Stomach smooth muscle (tissue), 2 donors: Measurements from ENCODE around the gene TMED10.

Experiments used
- H3K27ac ChIP-seq: one replicate; pipeline ENCODE4 v1.7.0; 2013; ENCODE audit warnings: mild to moderate bottlenecking, low read length, inconsistent platforms
- H3K27me3 ChIP-seq, 2 donors: one replicate each; pipeline ENCODE4 v1.7.0; 2013; ENCODE audit warnings: low read length in 2 of 2; ENCODE audit not compliant: insufficient read depth in 2 of 2, control insufficient read depth in 1 of 2
- H3K36me3 ChIP-seq, 2 donors: one replicate each; pipeline ENCODE4 v1.7.0; 2013; ENCODE audit warnings: low read length in 2 of 2; ENCODE audit not compliant: control insufficient read depth in 2 of 2, insufficient read depth in 2 of 2
- H3K4me1 ChIP-seq: one replicate; pipeline ENCODE4 v1.7.0; 2013; ENCODE audit warnings: low read length; ENCODE audit not compliant: control insufficient read depth, insufficient read depth
- H3K4me3 ChIP-seq, 2 donors: one replicate each; pipeline ENCODE4 v1.7.0; 2013; ENCODE audit warnings: low read length in 2 of 2
- H3K9ac ChIP-seq, 2 donors: one replicate each; pipeline ENCODE4 v1.7.0; 2013; ENCODE audit warnings: low read length in 2 of 2, mild to moderate bottlenecking in 1 of 2
- H3K9me3 ChIP-seq, 2 donors: one replicate each; pipeline ENCODE4 v1.7.0; 2013; ENCODE audit warnings: low read length in 2 of 2; ENCODE audit not compliant: control insufficient read depth in 2 of 2
- donor health status: healthy.
- donor health status: Pancreatic carcinoma.

Gene TMED10

DNA sequence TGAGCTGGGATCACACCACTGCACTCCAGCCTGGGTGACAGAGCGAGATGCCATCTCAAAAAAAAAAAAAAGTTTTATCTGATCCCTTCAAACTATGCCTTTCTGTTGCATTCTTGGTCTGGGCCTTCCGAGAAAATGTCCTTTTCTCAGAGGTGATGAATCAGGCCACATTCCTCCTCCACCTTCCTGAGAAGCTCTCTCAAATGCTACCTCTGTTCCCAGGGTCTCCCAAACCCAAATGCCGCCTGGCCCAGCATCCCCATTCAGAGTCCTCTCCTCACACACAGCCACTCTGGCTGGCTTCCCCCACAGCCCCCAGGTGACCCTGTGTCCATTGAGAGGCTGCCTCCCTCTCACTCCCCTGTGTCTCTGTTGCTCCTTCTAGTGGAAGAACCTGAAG lies 19.7 kb upstream of the TMED10 start:
- no peak overlapping the region for H3K4me3 ChIP-seq
- H3K9ac ChIP-seq: no peak overlapping the region
- H3K36me3 ChIP-seq: no peaks in the 10 kb centered on the region
- H3K27me3 ChIP-seq: no peaks in the 10 kb centered on the region
- H3K4me1 ChIP-seq: peaks cover 10% of the 10 kb centered on the region
- no peak overlapping the region for H3K27ac ChIP-seq
- H3K9me3 ChIP-seq: no peaks in the 10 kb centered on the region

DNA sequence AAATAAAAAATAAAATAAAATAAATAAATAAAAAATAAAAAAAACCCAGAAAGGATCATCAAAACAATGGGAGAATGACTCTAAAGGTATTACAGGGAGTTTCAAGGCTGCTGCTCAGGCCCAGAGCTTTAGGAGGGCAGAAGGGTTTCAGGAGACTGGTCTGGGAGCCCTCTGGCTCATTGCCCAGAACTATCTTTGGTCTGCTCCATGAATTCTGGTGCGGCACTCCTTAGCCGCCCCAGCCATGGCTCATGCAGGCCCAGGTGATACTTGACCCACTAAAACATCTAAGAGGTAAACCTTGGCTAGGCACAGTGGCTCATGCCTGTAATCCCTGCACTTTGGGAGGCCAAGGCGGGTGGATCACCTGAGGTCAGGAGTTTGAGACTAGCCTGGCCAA lies 14.7 kb upstream of the TMED10 start:
- H3K27ac ChIP-seq: no peak overlapping the region
- no peaks in the 10 kb centered on the region for H3K27me3 ChIP-seq
- H3K4me3 ChIP-seq: no peak overlapping the region
- no peak overlapping the region for H3K9ac ChIP-seq
- no peaks in the 10 kb centered on the region for H3K36me3 ChIP-seq
- H3K9me3 ChIP-seq: no peaks in the 10 kb centered on the region
- H3K4me1 ChIP-seq: no peaks in the 10 kb centered on the region

DNA sequence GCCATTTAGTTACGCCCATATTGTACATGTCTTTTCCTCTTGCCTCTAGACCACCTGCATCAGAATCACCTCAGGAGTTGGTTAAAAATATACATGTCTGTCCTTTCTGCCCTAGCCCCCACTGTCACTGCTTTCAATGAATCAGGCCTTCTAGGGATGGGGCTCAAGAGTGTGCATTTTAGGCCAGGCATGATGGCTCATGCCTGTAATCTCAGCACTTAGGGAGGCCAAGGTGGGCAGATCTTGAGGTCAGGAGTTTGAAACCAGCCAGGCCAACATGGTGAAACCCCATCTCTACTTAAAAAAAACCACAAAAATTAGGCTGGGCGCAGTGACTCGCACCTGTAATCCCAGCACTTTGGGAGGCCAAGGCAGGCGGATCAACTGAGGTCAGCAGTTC lies 13.6 kb upstream of the TMED10 start:
- H3K4me3 ChIP-seq: no peak overlapping the region
- no peak overlapping the region for H3K27ac ChIP-seq
- no peaks in the 10 kb centered on the region for H3K4me1 ChIP-seq
- H3K9me3 ChIP-seq: no peaks in the 10 kb centered on the region
- no peaks in the 10 kb centered on the region for H3K27me3 ChIP-seq
- H3K36me3 ChIP-seq: no peaks in the 10 kb centered on the region
- H3K9ac ChIP-seq: no peak overlapping the region

DNA sequence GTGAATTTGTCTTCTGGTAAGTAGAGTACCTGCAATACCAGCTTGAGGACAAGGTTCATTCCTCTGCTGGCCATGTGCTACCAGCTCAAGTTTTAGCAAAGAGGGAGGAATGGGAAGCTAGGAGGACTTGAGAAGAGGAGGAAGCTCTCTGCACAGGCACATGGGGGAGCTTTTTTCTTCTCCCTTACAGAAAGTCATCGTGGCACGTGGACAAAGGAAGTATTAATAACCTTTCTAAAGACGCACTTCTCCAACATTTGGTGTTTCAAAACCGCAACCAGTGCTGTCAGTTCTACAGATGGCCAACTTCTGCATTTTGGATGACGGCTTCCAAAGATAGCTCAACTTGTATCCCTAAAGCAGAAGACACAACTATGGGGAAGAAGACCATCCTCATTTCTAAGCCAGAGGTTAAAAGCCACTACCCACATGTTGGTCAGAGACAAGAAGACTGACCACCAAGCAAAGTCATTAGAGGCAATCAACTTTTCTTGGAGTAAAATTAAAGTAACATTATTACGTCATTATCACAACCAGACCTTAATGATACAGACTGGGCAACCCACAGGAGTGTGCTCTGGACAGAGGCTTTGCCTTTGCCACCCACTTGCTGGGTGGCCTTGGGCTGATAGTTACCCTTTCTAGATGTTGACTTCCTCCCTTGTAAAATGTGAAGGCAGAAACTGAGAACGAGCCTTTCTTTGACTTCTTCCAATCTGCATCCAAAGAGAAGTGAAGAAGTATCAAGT lies 12.3 kb upstream of the TMED10 start:
- no peaks in the 10 kb centered on the region for H3K4me1 ChIP-seq
- no peaks in the 10 kb centered on the region for H3K36me3 ChIP-seq
- no peaks in the 10 kb centered on the region for H3K27me3 ChIP-seq
- H3K27ac ChIP-seq: no peak overlapping the region
- no peak overlapping the region for H3K4me3 ChIP-seq
- H3K9ac ChIP-seq: no peak overlapping the region
- H3K9me3 ChIP-seq: no peaks in the 10 kb centered on the region

DNA sequence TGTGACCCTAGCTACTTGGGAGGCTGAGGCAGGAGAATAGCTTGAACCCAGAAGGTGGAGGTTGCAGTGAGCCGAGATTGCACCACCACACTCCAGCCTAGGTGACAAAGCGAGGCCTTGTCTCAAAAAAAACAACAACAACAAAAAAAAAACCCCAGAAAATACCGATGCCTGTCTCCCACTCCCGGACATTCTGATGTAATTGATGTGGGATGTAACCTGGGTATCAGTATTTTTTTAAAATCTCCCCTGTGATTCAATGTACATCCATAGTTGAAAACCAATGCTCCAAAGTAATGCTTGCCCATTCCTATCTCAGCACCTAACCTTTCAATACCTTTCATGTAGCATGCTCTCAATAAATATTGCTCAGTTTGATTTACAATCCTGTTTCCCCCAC lies 11.7 kb upstream of the TMED10 start:
- no peak overlapping the region for H3K27ac ChIP-seq
- no peak overlapping the region for H3K4me3 ChIP-seq
- H3K9ac ChIP-seq: no peak overlapping the region
- H3K4me1 ChIP-seq: peaks cover 3% of the 10 kb centered on the region
- H3K27me3 ChIP-seq: no peaks in the 10 kb centered on the region
- no peaks in the 10 kb centered on the region for H3K36me3 ChIP-seq
- H3K9me3 ChIP-seq: no peaks in the 10 kb centered on the region

DNA sequence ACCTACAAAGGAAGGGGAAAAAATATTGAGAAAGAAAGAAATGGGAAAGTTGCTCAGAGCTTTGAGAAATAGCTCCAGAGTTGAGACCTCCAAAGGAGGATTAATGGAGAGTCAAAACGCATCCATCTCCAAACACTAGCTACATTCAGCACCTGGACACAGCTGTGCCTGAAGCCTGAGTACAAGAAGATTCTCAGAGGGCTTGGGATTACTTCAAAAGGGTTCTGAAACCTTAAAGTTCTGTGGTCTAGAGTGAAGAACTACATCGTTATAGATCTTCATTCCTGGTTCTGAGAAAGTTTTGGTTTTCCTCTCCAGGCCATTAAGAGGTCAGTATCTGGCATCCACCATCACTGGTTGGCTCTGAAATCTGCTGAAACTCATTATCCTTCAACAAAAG lies 10.5 kb upstream of the TMED10 start:
- no peak overlapping the region for H3K9ac ChIP-seq
- H3K27ac ChIP-seq: no peak overlapping the region
- H3K36me3 ChIP-seq: no peaks in the 10 kb centered on the region
- H3K9me3 ChIP-seq: no peaks in the 10 kb centered on the region
- no peaks in the 10 kb centered on the region for H3K27me3 ChIP-seq
- H3K4me3 ChIP-seq: no peak overlapping the region
- H3K4me1 ChIP-seq: peaks cover 3% of the 10 kb centered on the region

DNA sequence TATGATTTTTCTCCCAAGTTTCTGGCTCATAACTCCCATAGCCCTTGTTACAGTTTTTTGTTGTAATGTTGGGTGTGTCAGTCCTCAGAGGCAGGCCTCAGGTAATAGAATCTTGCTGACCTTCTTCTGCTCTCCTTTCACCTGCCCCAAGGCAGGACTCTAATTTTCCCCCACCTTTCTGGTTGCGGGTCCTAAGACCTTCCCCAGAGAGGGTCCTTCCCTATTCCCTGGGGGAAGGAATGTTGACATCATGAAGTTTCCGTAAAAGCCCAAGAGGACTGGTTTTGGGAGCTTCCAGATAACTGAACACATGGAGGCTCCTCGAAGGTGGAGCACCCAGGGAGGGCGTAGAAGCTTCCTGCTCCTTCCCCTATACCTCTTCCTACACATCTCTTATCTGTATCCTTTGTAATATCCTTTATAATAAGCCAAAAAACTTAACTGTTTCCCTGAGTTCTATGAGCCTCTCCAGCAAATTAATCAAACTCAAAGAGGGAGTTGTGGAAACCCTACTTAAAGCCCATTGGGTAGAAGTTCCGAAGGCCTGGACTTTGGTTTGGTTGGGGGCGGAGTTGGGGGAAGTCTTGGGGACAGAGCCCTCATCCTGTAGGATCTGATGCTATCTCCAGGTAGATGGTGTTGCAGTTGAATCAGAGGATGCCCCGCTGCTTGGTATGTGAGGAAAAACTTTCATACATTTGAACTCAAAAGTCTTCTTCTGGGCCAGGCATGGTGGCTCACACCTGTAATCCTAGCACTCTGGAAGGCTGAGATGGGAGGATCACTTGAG lies 9.0 kb upstream of the TMED10 start:
- H3K4me3 ChIP-seq: no peak overlapping the region
- H3K36me3 ChIP-seq: no peaks in the 10 kb centered on the region
- H3K9ac ChIP-seq: no peak overlapping the region
- H3K27me3 ChIP-seq: no peaks in the 10 kb centered on the region
- peaks cover 3% of the 10 kb centered on the region for H3K4me1 ChIP-seq
- H3K27ac ChIP-seq: no peak overlapping the region
- no peaks in the 10 kb centered on the region for H3K9me3 ChIP-seq

DNA sequence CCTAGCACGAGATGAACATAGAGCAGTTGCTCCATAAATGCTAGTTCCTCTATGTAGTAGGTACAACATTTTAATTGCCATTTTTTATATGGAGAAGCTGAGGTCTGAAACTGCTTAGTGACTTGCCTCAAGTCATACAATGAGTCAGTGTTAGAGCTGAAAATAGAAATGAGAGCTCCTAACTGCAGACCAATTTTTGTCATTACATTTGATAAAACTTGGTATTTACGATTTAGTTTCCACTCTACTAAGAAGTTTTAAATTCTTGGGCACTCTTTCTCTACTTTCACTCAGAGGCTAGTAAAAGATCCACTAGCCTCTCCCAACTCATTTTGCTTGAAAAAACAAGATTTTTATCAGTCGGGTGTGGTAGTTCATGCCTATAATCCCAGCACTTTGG lies 8.1 kb upstream of the TMED10 start:
- H3K27ac ChIP-seq: no peak overlapping the region
- H3K9me3 ChIP-seq: no peaks in the 10 kb centered on the region
- H3K36me3 ChIP-seq: no peaks in the 10 kb centered on the region
- peaks cover 3% of the 10 kb centered on the region for H3K4me1 ChIP-seq
- no peak overlapping the region for H3K4me3 ChIP-seq
- H3K9ac ChIP-seq: no peak overlapping the region
- H3K27me3 ChIP-seq: no peaks in the 10 kb centered on the region

DNA sequence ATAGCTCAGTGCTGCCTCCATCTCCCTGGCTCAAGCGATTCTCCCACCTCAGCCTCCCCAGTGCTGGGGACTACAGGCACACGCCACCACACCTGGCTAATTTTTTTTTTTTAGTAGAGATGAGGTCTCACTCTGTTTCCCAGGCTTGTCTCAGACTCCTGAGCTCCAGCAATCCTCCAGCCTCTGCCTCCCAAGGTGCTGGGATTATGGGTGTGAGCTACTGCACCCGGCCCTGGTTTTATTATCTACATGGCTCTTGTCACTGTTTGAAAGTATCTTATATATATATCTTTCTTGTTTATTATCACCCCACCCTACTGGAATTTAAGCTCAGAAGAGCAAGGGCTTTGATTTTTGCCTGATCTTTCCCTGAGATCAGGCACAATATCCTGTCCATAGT lies 7.6 kb upstream of the TMED10 start:
- H3K9ac ChIP-seq: no peak overlapping the region
- H3K27ac ChIP-seq: no peak overlapping the region
- H3K9me3 ChIP-seq: no peaks in the 10 kb centered on the region
- no peaks in the 10 kb centered on the region for H3K27me3 ChIP-seq
- H3K4me1 ChIP-seq: peaks cover 3% of the 10 kb centered on the region
- no peak overlapping the region for H3K4me3 ChIP-seq
- H3K36me3 ChIP-seq: no peaks in the 10 kb centered on the region

DNA sequence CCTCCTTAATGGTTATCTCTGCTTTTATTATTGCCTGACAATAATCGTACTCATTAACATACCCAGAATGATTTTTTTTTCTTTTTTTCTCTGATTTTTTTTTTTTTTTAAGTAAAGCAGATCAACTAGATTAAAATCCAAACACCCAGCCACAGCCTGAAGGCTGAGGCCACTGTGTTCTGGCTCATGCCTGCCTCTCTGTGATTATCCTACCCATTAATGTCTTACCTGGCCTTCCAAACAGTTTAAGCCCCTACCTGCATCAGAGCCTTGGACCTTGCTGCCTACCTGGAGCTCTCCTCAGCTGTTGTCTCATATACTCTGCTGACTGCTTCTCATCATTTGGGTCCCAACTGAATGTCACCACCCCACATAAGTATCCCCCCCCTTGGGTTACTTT lies 6.8 kb upstream of the TMED10 start:
- peaks cover 3% of the 10 kb centered on the region for H3K4me1 ChIP-seq
- no peak overlapping the region for H3K27ac ChIP-seq
- no peak overlapping the region for H3K4me3 ChIP-seq
- H3K36me3 ChIP-seq: no peaks in the 10 kb centered on the region
- H3K27me3 ChIP-seq: no peaks in the 10 kb centered on the region
- no peak overlapping the region for H3K9ac ChIP-seq
- H3K9me3 ChIP-seq: no peaks in the 10 kb centered on the region

DNA sequence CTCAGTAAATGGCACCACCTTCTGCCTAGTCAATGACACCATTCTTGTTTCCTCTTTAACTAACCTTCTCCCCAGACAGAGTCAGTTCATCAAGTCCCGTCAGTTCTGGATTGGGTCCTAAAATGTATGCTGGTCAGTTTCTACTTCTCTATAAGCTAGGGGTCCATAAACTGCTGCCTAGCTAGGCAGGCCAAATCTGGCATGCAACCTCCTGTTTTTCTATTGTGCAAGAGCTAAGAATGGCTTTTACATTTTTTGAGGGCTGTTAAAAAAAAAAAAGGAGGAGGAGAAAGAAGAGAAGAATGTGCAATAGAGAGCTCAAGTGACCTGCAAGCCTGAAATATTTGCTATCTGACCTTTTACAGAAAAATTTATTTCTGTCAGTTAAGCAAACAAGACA lies 6.4 kb upstream of the TMED10 start:
- Histone ChIP-seq H3K4me3 (no peak overlapping the region), H3K27ac (no peak overlapping the region), H3K9ac (no peak overlapping the region), H3K4me1 (peaks cover 3% of the 10 kb centered on the region), H3K27me3 (no peaks in the 10 kb centered on the region), H3K9me3 (no peaks in the 10 kb centered on the region), H3K36me3 (no peaks in the 10 kb centered on the region)
